Lung (tissue), 12 donors: Measurements from ENCODE around the gene PDCD1. TPM values are rescaled to one million over a fixed set of nuclear protein-coding genes. Genes with fewer than 3 reads are reported as not detected.

Experiments used
- ATAC-seq: fragments of 200-7000 bp; cut with Tn5 transposase; one replicate; pipeline ENCODE4 v1.9.1; 2020; ENCODE audit warnings: moderate number of reproducible peaks; ENCODE audit not compliant: insufficient read depth, low FRiP score
- DNase-seq, 3 donors: peaks; one replicate each; pipeline ENCODE4 v3.0.0-alpha.2; 2013 to 2017
- H3K27ac ChIP-seq, 2 donors: one replicate each; pipeline ENCODE4 v1.5.1; 2013; ENCODE audit warnings: mild to moderate bottlenecking in 2 of 2, moderate library complexity in 2 of 2, control low read depth in 1 of 2, inconsistent platforms in 1 of 2, low read depth in 1 of 2, low read length in 1 of 2
- H3K27me3 ChIP-seq, 3 donors: one replicate each; pipeline ENCODE4 v1.5.1; 2013; ENCODE audit warnings: low read length in 2 of 3; ENCODE audit not compliant: control insufficient read depth in 3 of 3, insufficient read depth in 3 of 3
- H3K36me3 ChIP-seq, 4 donors: one replicate each; pipeline ENCODE4 v1.5.1; 2013; ENCODE audit warnings: low read length in 4 of 4, mild to moderate bottlenecking in 1 of 4, moderate library complexity in 1 of 4; ENCODE audit not compliant: control insufficient read depth in 4 of 4, insufficient read depth in 4 of 4
- H3K4me1 ChIP-seq, 5 donors: one replicate each; pipeline ENCODE4 v1.5.1; 2013; ENCODE audit warnings: low read length in 5 of 5, mild to moderate bottlenecking in 2 of 5, moderate library complexity in 1 of 5; ENCODE audit not compliant: control insufficient read depth in 5 of 5, insufficient read depth in 5 of 5
- H3K4me3 ChIP-seq: one replicate; pipeline ENCODE4 v1.5.1; 2013; ENCODE audit warnings: mild to moderate bottlenecking, control low read depth, moderate library complexity
- H3K9ac ChIP-seq, 2 donors: one replicate each; pipeline ENCODE4 v1.5.1; 2013; ENCODE audit warnings: low read length in 2 of 2, control low read depth in 1 of 2; ENCODE audit not compliant: insufficient read depth in 1 of 2
- H3K9me3 ChIP-seq, 4 donors: one replicate each; pipeline ENCODE4 v1.5.1; 2013; ENCODE audit warnings: low read length in 3 of 4, mild to moderate bottlenecking in 1 of 4, moderate library complexity in 1 of 4; ENCODE audit not compliant: control insufficient read depth in 4 of 4, insufficient read depth in 3 of 4
- CTCF ChIP-seq: IDR thresholded peaks from 2 replicates; pipeline ENCODE4 v1.5.1; 2012; ENCODE audit warnings: mild to moderate bottlenecking; ENCODE audit errors: control extremely low read depth, extremely low read depth
- WGBS, 2 donors: extraction: QIAGEN DNeasy Blood & Tissue Kit; methylation state at CpG; one replicate each; pipeline ENCODE4 v1.1.7; 2013; 5-methylcytosine and 5-hydroxymethylcytosine counted together
- polyA plus RNA-seq, 2 donors: library from polyadenylated mRNA; stranded (reverse); fragments of 200-250 nt; gene quantifications; one replicate each; pipeline ENCODE4 v1.2.1, GENCODE V29; 2013
- total RNA-seq, 2 donors: library from RNA; depleted of rRNA in 1 of 2; stranded (reverse); fragments of >200 nt in 1 of 2; gene quantifications; one replicate each; pipeline ENCODE4 v1.2.1, GENCODE V29; 2014 to 2021
- donor health status: control.
- donor health status: control.
- donor health status: Bipolar disorder and iron deficiency.
- donor health status: healthy.
- donor health status: DM: yes; HTN: yes; CAD: no.

The PDCD1 gene
- total and polyA plus RNA-seq, 4 donors = 0.59 to 0.97 (median 0.81) TPM

GRCh38 chr2:241901018-241901380, 42.3 kb upstream of the PDCD1 start:
- DNase-seq (no peak), ATAC-seq (no peak)
- TF ChIP-seq CTCF = no peak
- Histone ChIP-seq H3K4me3 (no peak overlapping the region), H3K27ac (no peak overlapping the region), H3K9ac (no peak overlapping the region), H3K36me3 (no peaks in the 10 kb centered on the region), H3K9me3 (no peaks in the 10 kb centered on the region), H3K4me1 (peaks cover 0 to 33% (median 7%) of the 10 kb centered on the region in 5 donors), H3K27me3 (peaks cover 0 to 4% (median 0%) of the 10 kb centered on the region in 3 donors)
- WGBS, 2 donors = 87 to 92% methylated on average over 20 to 21 of the region's 21 CpGs

GRCh38 chr2:241900251-241901017, 41.7 kb upstream of the PDCD1 start:
- TF ChIP-seq CTCF = no peak
- H3K9ac ChIP-seq = no peak overlapping the region
- no peak for ATAC-seq

GRCh38 chr2:241898463-241899270, 40.0 kb upstream of the PDCD1 start:
- Histone ChIP-seq H3K4me3 (no peak overlapping the region), H3K9ac (no peak overlapping the region), H3K27me3 (peaks cover 0 to 4% (median 0%) of the 10 kb centered on the region in 3 donors), H3K27ac (no peak overlapping the region), H3K36me3 (no peaks in the 10 kb centered on the region), H3K4me1 (peaks cover 0 to 33% (median 7%) of the 10 kb centered on the region in 5 donors), H3K9me3 (no peaks in the 10 kb centered on the region)
- ATAC-seq (no peak), DNase-seq (no peak)
- 89 to 93% methylated on average over 30 of the region's 30 CpGs for WGBS, 2 donors
- no peak for TF ChIP-seq CTCF

More at GRCh38 chr2:241900251-241901017, 41.7 kb upstream of the PDCD1 start:
- WGBS, 2 donors = 86 to 89% methylated on average over 32 of the region's 32 CpGs
- Histone ChIP-seq H3K36me3 (no peaks in the 10 kb centered on the region), H3K4me1 (peaks cover 0 to 33% (median 7%) of the 10 kb centered on the region in 5 donors), H3K9me3 (no peaks in the 10 kb centered on the region), H3K27ac (no peak overlapping the region), H3K27me3 (peaks cover 0 to 4% (median 0%) of the 10 kb centered on the region in 3 donors), H3K4me3 (no peak overlapping the region)
- DNase-seq = no peak
